HepG2 (cell line): ENCODE data around the gene EGFR. TPM values are rescaled to one million over a fixed set of nuclear protein-coding genes. Genes with fewer than 3 reads are reported as not detected.

Experiments used
- ATAC-seq: fragments of 200-7000 bp; cut with Tn5 transposase; 3 replicates; pipeline ENCODE4 v1.9.1; 2020; ENCODE audit warnings: mild to moderate bottlenecking, moderate library complexity
- BruUV-seq: library from RNA; stranded (reverse); fragments of 400-500 nt; replicated peaks from 2 replicates; lab custom pipeline; 2021; lab: Mats Ljungman, UMichigan
- CTCF ChIA-PET: fragments of 300-600 bp; formaldehyde crosslinking; extraction: SDS; loops from one replicate; lab custom pipeline; 2021; ENCODE audit warnings: low total read pairs, inconsistent platforms, low intra/inter-chr PET ratio; lab: Yijun Ruan, JAX
- POLR2A ChIA-PET: fragments of 350-600 bp; sonication (Branson Sonifier 250); formaldehyde crosslinking; loops from one replicate; lab custom pipeline; 2020; ENCODE audit warnings: antibody characterized with exemption, inconsistent platforms; lab: Yijun Ruan, JAX
- DNase-seq: peaks from one replicate; pipeline ENCODE4 v3.0.0-alpha.2; 2015; ENCODE audit warnings: low spot score
- FAIRE-seq: peaks from 3 replicates; lab custom pipeline; 2011; peaks lifted over from hg19 to GRCh38; lab: Jason Lieb, UNC
- H2AFZ ChIP-seq: one replicate; pipeline ENCODE4 v1.6.1; 2011; ENCODE audit warnings: low read length, inconsistent platforms
- H3K27ac ChIP-seq: fragments of 300-600 bp; 3 replicates; pipeline ENCODE4 v1.8.0; 2011; ENCODE audit warnings: mixed run types, mild to moderate bottlenecking, mixed read lengths, low read length, inconsistent platforms; ENCODE audit not compliant: insufficient read depth; ENCODE audit errors: extremely low read length
- H3K27me3 ChIP-seq, 2 experiments: fragments of 200-600 bp in 1 of 2; 2 replicates in 1 of 2; 3 replicates in 1 of 2; pipeline versions ENCODE4 v1.6.0 to v1.8.0; 2011; ENCODE audit warnings: low read length in 2 of 2, mild to moderate bottlenecking in 2 of 2, moderate library complexity in 2 of 2, inconsistent platforms in 1 of 2; ENCODE audit not compliant: insufficient read depth in 2 of 2, control insufficient read depth in 1 of 2
- H3K36me3 ChIP-seq, 2 experiments: fragments of 200-600 bp in 1 of 2; replicated peaks in 1 of 2; 2 replicates in 1 of 2; 3 replicates in 1 of 2; pipeline versions ENCODE4 v1.5.1 to v1.8.0; 2011; ENCODE audit warnings: low read length in 2 of 2, inconsistent platforms in 1 of 2; ENCODE audit not compliant: insufficient read depth in 2 of 2, control insufficient read depth in 1 of 2
- H3K4me1 ChIP-seq: 2 replicates; pipeline ENCODE4 v1.5.1; 2012; ENCODE audit warnings: low read length, inconsistent platforms; ENCODE audit not compliant: insufficient read depth
- H3K4me2 ChIP-seq: 2 replicates; pipeline ENCODE4 v1.6.0; 2011; ENCODE audit warnings: low read depth, low read length, inconsistent platforms
- H3K4me3 ChIP-seq, 3 experiments: fragments of 200-600 bp in 1 of 3; sonication (generic), shearing (Covaris generic) in 1 of 3; replicated peaks in 1 of 3; 2 replicates each; pipeline ENCODE4 v1.5.1; 2011 to 2016; ENCODE audit warnings: low read length in 3 of 3, inconsistent platforms in 2 of 3, low read depth in 2 of 3, mild to moderate bottlenecking in 2 of 3, control low read depth in 1 of 3, mixed read lengths in 1 of 3; ENCODE audit not compliant: insufficient read depth in 1 of 3
- H3K79me2 ChIP-seq: one replicate; pipeline ENCODE4 v1.6.1; 2011; ENCODE audit warnings: low read length, inconsistent platforms; ENCODE audit not compliant: insufficient read depth
- H3K9ac ChIP-seq: 2 replicates; pipeline ENCODE4 v1.6.0; 2011; ENCODE audit warnings: mild to moderate bottlenecking, low read depth, low read length, inconsistent platforms; ENCODE audit not compliant: insufficient read depth
- H3K9me3 ChIP-seq: 2 replicates; pipeline ENCODE4 v1.5.1; 2012; ENCODE audit warnings: mild to moderate bottlenecking, low read length
- H4K20me1 ChIP-seq: 2 replicates; pipeline ENCODE4 v1.6.0; 2011; ENCODE audit warnings: inconsistent platforms, mild to moderate bottlenecking, low read length, moderate library complexity; ENCODE audit not compliant: insufficient read depth
- ARID4A ChIP-seq: sonication (generic); formaldehyde crosslinking; IDR thresholded peaks from 2 replicates; pipeline ENCODE4 v1.5.0; 2020; ENCODE audit warnings: mild to moderate bottlenecking, missing genetic modification reagents, borderline replicate concordance
- ASH2L ChIP-seq: fragments of 300-600, 200-600 bp; sonication (generic); IDR thresholded peaks from 2 replicates; pipeline ENCODE4 v1.7.0; 2017; ENCODE audit warnings: low read depth, mild to moderate bottlenecking, moderate library complexity, mixed read lengths, low read length; ENCODE audit not compliant: insufficient read length
- CERS6 ChIP-seq: sonication (generic); formaldehyde crosslinking; IDR thresholded peaks from 2 replicates; pipeline ENCODE4 v1.5.0; 2020; ENCODE audit warnings: missing genetic modification reagents
- GZF1 ChIP-seq: sonication (generic); formaldehyde crosslinking; IDR thresholded peaks from 2 replicates; pipeline ENCODE4 v1.5.1; 2020; ENCODE audit warnings: mild to moderate bottlenecking, missing genetic modification reagents
- HMGA1 ChIP-seq: sonication (generic); formaldehyde crosslinking; conservative IDR thresholded peaks from 2 replicates; pipeline ENCODE4 v1.4.0; 2020; ENCODE audit warnings: missing genetic modification reagents
- MAFK ChIP-seq, 2 experiments: IDR thresholded peaks in 1 of 2; conservative IDR thresholded peaks in 1 of 2; 2 replicates each; pipeline ENCODE4 v1.6.1; 2011; ENCODE audit warnings: improper control_type of control experiment in 2 of 2, low read length in 2 of 2
- MBD4 ChIP-seq: IDR thresholded peaks from 2 replicates; pipeline ENCODE4 v1.6.1; 2012; ENCODE audit warnings: low read length, inconsistent platforms, borderline replicate concordance
- REPIN1 ChIP-seq: sonication (generic); formaldehyde crosslinking; IDR thresholded peaks from 2 replicates; pipeline ENCODE4 v1.8.0; 2022; ENCODE audit warnings: missing genetic modification reagents, low read depth, mild to moderate bottlenecking, borderline replicate concordance
- SCMH1 ChIP-seq: sonication (generic); formaldehyde crosslinking; IDR thresholded peaks from 2 replicates; pipeline ENCODE4 v1.9.0; 2021; ENCODE audit warnings: missing genetic modification reagents, mild to moderate bottlenecking, borderline replicate concordance
- ZBTB39 ChIP-seq: sonication (generic); formaldehyde crosslinking; IDR thresholded peaks from 2 replicates; pipeline ENCODE4 v1.5.0; 2020; ENCODE audit warnings: missing genetic modification reagents
- ZNF10 ChIP-seq: sonication (generic); formaldehyde crosslinking; IDR thresholded peaks from 2 replicates; pipeline ENCODE4 v1.4.0; 2020; ENCODE audit warnings: mild to moderate bottlenecking, low read depth, missing genetic modification reagents, borderline replicate concordance
- ZNF138 ChIP-seq: sonication (generic); formaldehyde crosslinking; IDR thresholded peaks from 2 replicates; pipeline ENCODE4 v1.5.0; 2020; ENCODE audit warnings: mild to moderate bottlenecking, low read depth, missing genetic modification reagents
- ZNF230 ChIP-seq: sonication (generic); formaldehyde crosslinking; IDR thresholded peaks from 2 replicates; pipeline ENCODE4 v1.4.0; 2020; ENCODE audit warnings: mild to moderate bottlenecking, missing genetic modification reagents
- ZNF260 ChIP-seq: sonication (generic); formaldehyde crosslinking; IDR thresholded peaks from 2 replicates; pipeline ENCODE4 v1.4.0; 2020; ENCODE audit warnings: missing genetic modification reagents, low read depth, mild to moderate bottlenecking, borderline replicate concordance
- ZNF30 ChIP-seq: sonication (generic); formaldehyde crosslinking; IDR thresholded peaks from 2 replicates; pipeline ENCODE4 v1.5.0; 2020; ENCODE audit warnings: mild to moderate bottlenecking, missing genetic modification reagents
- ZNF841 ChIP-seq: sonication (generic); formaldehyde crosslinking; IDR thresholded peaks from 2 replicates; pipeline ENCODE4 v1.8.1; 2023; ENCODE audit warnings: missing genetic modification reagents, borderline replicate concordance
- ZNF891 ChIP-seq: sonication (generic); formaldehyde crosslinking; IDR thresholded peaks from 2 replicates; pipeline ENCODE4 v1.5.0; 2020; ENCODE audit warnings: mild to moderate bottlenecking, missing genetic modification reagents
- WGBS: methylation state at CpG from one replicate; pipeline ENCODE4 v1.1.6; 2017; ENCODE audit warnings: low lambda C conversion rate; 5-methylcytosine and 5-hydroxymethylcytosine counted together
- in situ Hi-C: cut with HindIII; loops from 2 replicates; pipeline ENCODE4 v1.10.0; 2017; ENCODE audit warnings: low pct_unique_long_range_greater_than_20kb; ENCODE audit not compliant: extremely low pct_ligation_motif_present
- intact Hi-C: fragments of 100-400 bp; cut with micrococcal nuclease; formaldehyde crosslinking; loops from one replicate; pipeline ENCODE4 v1.10.0; 2022; ENCODE audit not compliant: unreplicated experiment
- polyA plus RNA-seq, 8 experiments: library from polyadenylated mRNA; depleted of rRNA in 3 of 8; stranded (reverse) in 7 of 8; unstranded in 1 of 8; fragments of >200 nt; fragmentation: Illumina TruSeq in 4 of 8; extraction: Trizol in 4 of 8; gene quantifications; 2 replicates each; pipeline versions ENCODE4 v1.2.1 to v1.2.3, GENCODE V29; 2011 to 2016; ENCODE audit warnings: low read depth in 4 of 8, missing spikeins in 1 of 8, mixed read lengths in 1 of 8; ENCODE audit not compliant: insufficient read depth in 1 of 8
- total RNA-seq, 5 experiments: library from RNA; depleted of rRNA; stranded (reverse); fragments of >200 nt; fragmentation: Illumina TruSeq; extraction: Trizol; gene quantifications; 2 replicates each; pipeline ENCODE4 v1.2.3, GENCODE V29; 2016; ENCODE audit warnings: low read depth in 1 of 5

Gene EGFR
- total and polyA plus RNA-seq, 2 of the 13 experiments (the other 11 are each of a cell fraction or from before 2014, with no cell fraction given) = 7.0 to 10.0 TPM

GRCh38 chr7:55107946-55108345 lies 89.1 kb downstream of the EGFR start:
- H3K36me3 ChIP-seq = no peaks in the 10 kb centered on the region
- ATAC-seq (no peak), DNase-seq (peak; percentile 8), FAIRE-seq (no peak)
- H2AFZ ChIP-seq = no peak overlapping the region
- POLR2A ChIA-PET = no interaction called here
- H3K9ac ChIP-seq = no peak overlapping the region
- H3K27me3 ChIP-seq = no peaks in the 10 kb centered on the region
- TF ChIP-seq ZNF30 (CRISPR knock-in tag) (no peak), ZNF260 (CRISPR knock-in tag) (no peak), ASH2L (no peak), HMGA1 (CRISPR knock-in tag) (no peak), REPIN1 (no peak), CERS6 (CRISPR knock-in tag) (no peak), ZNF138 (CRISPR knock-in tag) (no peak), MAFK (conservative IDR thresholded peaks at IDR 0.05 in 1 of 2, IDR thresholded peaks at IDR 0.05 in 1 of 2; ENCODE audit: low read length in 2 of 2) (no peak), GZF1 (no peak), ZNF230 (CRISPR knock-in tag) (no peak), ZNF10 (CRISPR knock-in tag) (no peak), ZNF841 (CRISPR knock-in tag) (no peak), ARID4A (CRISPR knock-in tag) (no peak), ZNF891 (CRISPR knock-in tag) (no peak), SCMH1 (no peak), MBD4 (no peak), ZBTB39 (CRISPR knock-in tag) (no peak)
- H3K27ac ChIP-seq = no peak overlapping the region
- 95% methylated on average over 4 of the region's 4 CpGs for WGBS
- peaks cover 19% of the 10 kb centered on the region; the same call in 1 of the 2 replicates for H3K4me1 ChIP-seq
- CTCF ChIA-PET = no interaction called here
- no peak overlapping the region for H3K4me3 ChIP-seq
- H4K20me1 ChIP-seq = no peaks in the 10 kb centered on the region
- H3K4me2 ChIP-seq = no peak overlapping the region
- no peaks in the 10 kb centered on the region for H3K9me3 ChIP-seq
- no peaks in the 10 kb centered on the region for H3K79me2 ChIP-seq
- no TSS peak for BruUV-seq
- intact Hi-C loops = no loop called here
- in situ Hi-C loops = no loop called here
